ENCODE results near the gene EXOC3L1.

The EXOC3L1 gene

GRCh38 chr16:67154578-67155294, 35.2 kb downstream of the EXOC3L1 start:
- no peaks in the 10 kb centered on the region for H3K27me3 ChIP-seq (ENCODE audit: control insufficient read depth in 2 of 2, insufficient read depth in 2 of 2, low read length in 2 of 2)
- peaks cover 31 to 37% of the 10 kb centered on the region in 2 donors for H3K4me1 ChIP-seq (ENCODE audit: control insufficient read depth in 2 of 2, insufficient read depth in 2 of 2, low read length in 2 of 2)
- H3K9ac ChIP-seq (ENCODE audit: low read depth in 1 of 2, low read length in 2 of 2): no peak overlapping the region
- H3K36me3 ChIP-seq (ENCODE audit: control insufficient read depth in 2 of 2, insufficient read depth in 2 of 2, low read length in 2 of 2): no peaks in the 10 kb centered on the region
- H3K27ac ChIP-seq (ENCODE audit: low read depth in 2 of 2, low read length in 2 of 2): no peak overlapping the region
- H3K9me3 ChIP-seq (ENCODE audit: control insufficient read depth in 2 of 2, low read length in 2 of 2): no peaks in the 10 kb centered on the region
- peak overlapping the region; percentile 20 to 33 for H3K4me3 ChIP-seq (ENCODE audit: low read length in 2 of 2)

- Histone ChIP-seq H3K4me3 (ENCODE audit: low read length in 2 of 2) (peak overlapping the region in 1 of 2 donors; percentile 64), H3K9ac (ENCODE audit: low read depth in 1 of 2, low read length in 2 of 2) (no peak overlapping the region), H3K27ac (ENCODE audit: low read depth in 2 of 2, low read length in 2 of 2) (peak overlapping the region; percentile 62 to 75), H3K4me1 (ENCODE audit: control insufficient read depth in 2 of 2, insufficient read depth in 2 of 2, low read length in 2 of 2) (peaks cover 16 to 24% of the 10 kb centered on the region in 2 donors), H3K36me3 (ENCODE audit: control insufficient read depth in 2 of 2, insufficient read depth in 2 of 2, low read length in 2 of 2) (peaks cover 12 to 18% of the 10 kb centered on the region in 2 donors), H3K27me3 (ENCODE audit: control insufficient read depth in 2 of 2, insufficient read depth in 2 of 2, low read length in 2 of 2) (no peaks in the 10 kb centered on the region), H3K9me3 (ENCODE audit: control insufficient read depth in 2 of 2, low read length in 2 of 2) (no peaks in the 10 kb centered on the region)
Observed at GRCh38 chr16:67151431-67152097, 38.4 kb downstream of the EXOC3L1 start.

- no peaks in the 10 kb centered on the region for H3K27me3 ChIP-seq (ENCODE audit: control insufficient read depth in 2 of 2, insufficient read depth in 2 of 2, low read length in 2 of 2)
- H3K27ac ChIP-seq (ENCODE audit: low read depth in 2 of 2, low read length in 2 of 2): peak within 1 kb of the TSS; percentile 62 to 75
- H3K4me3 ChIP-seq (ENCODE audit: low read length in 2 of 2): peak within 1 kb of the TSS; percentile 59 to 64
- peaks cover 17 to 22% of the 10 kb centered on the region in 2 donors for H3K36me3 ChIP-seq (ENCODE audit: control insufficient read depth in 2 of 2, insufficient read depth in 2 of 2, low read length in 2 of 2)
- H3K9ac ChIP-seq (ENCODE audit: low read depth in 1 of 2, low read length in 2 of 2): peak within 1 kb of the TSS; percentile 14 to 63
- H3K4me1 ChIP-seq (ENCODE audit: control insufficient read depth in 2 of 2, insufficient read depth in 2 of 2, low read length in 2 of 2): peaks cover 9 to 19% of the 10 kb centered on the region in 2 donors
- H3K9me3 ChIP-seq (ENCODE audit: control insufficient read depth in 2 of 2, low read length in 2 of 2): no peaks in the 10 kb centered on the region
Observed at GRCh38 chr16:67150833-67151396, 39.0 kb downstream of the EXOC3L1 start, which contains the start of gene B3GNT9. Gene B3GNT9, minus strand, starts transcription at chr16:67150998. Its CDS starts 513 bp downstream, at chr16:67150485.

- H3K4me3 ChIP-seq (ENCODE audit: low read length in 2 of 2): peak overlapping the region; percentile 59 to 64
- H3K27ac ChIP-seq (ENCODE audit: low read depth in 2 of 2, low read length in 2 of 2): peak overlapping the region; percentile 62 to 75
- peaks cover 4 to 12% of the 10 kb centered on the region in 2 donors for H3K4me1 ChIP-seq (ENCODE audit: control insufficient read depth in 2 of 2, insufficient read depth in 2 of 2, low read length in 2 of 2)
- H3K9ac ChIP-seq (ENCODE audit: low read depth in 1 of 2, low read length in 2 of 2): peak overlapping the region; percentile 14 to 63
- H3K9me3 ChIP-seq (ENCODE audit: control insufficient read depth in 2 of 2, low read length in 2 of 2): no peaks in the 10 kb centered on the region
- no peaks in the 10 kb centered on the region for H3K27me3 ChIP-seq (ENCODE audit: control insufficient read depth in 2 of 2, insufficient read depth in 2 of 2, low read length in 2 of 2)
- peaks cover 23 to 29% of the 10 kb centered on the region in 2 donors for H3K36me3 ChIP-seq (ENCODE audit: control insufficient read depth in 2 of 2, insufficient read depth in 2 of 2, low read length in 2 of 2)
Observed at GRCh38 chr16:67150047-67150832, 39.7 kb downstream of the EXOC3L1 start.

- H3K27me3 ChIP-seq (ENCODE audit: control insufficient read depth in 2 of 2, insufficient read depth in 2 of 2, low read length in 2 of 2): no peaks in the 10 kb centered on the region
- H3K9me3 ChIP-seq (ENCODE audit: control insufficient read depth in 2 of 2, low read length in 2 of 2): no peaks in the 10 kb centered on the region
- H3K4me1 ChIP-seq (ENCODE audit: control insufficient read depth in 2 of 2, insufficient read depth in 2 of 2, low read length in 2 of 2): peaks cover 2 to 10% of the 10 kb centered on the region in 2 donors
- H3K36me3 ChIP-seq (ENCODE audit: control insufficient read depth in 2 of 2, insufficient read depth in 2 of 2, low read length in 2 of 2): peaks cover 31 to 36% of the 10 kb centered on the region in 2 donors
- no peak overlapping the region for H3K4me3 ChIP-seq (ENCODE audit: low read length in 2 of 2)
- H3K9ac ChIP-seq (ENCODE audit: low read depth in 1 of 2, low read length in 2 of 2): no peak overlapping the region
- no peak overlapping the region for H3K27ac ChIP-seq (ENCODE audit: low read depth in 2 of 2, low read length in 2 of 2)
Observed at GRCh38 chr16:67149276-67150046, 40.5 kb downstream of the EXOC3L1 start.

- Histone ChIP-seq H3K27me3 (ENCODE audit: control insufficient read depth in 2 of 2, insufficient read depth in 2 of 2, low read length in 2 of 2) (no peaks in the 10 kb centered on the region), H3K9ac (ENCODE audit: low read depth in 1 of 2, low read length in 2 of 2) (no peak overlapping the region), H3K36me3 (ENCODE audit: control insufficient read depth in 2 of 2, insufficient read depth in 2 of 2, low read length in 2 of 2) (peaks cover 35 to 42% of the 10 kb centered on the region in 2 donors), H3K27ac (ENCODE audit: low read depth in 2 of 2, low read length in 2 of 2) (no peak overlapping the region), H3K4me1 (ENCODE audit: control insufficient read depth in 2 of 2, insufficient read depth in 2 of 2, low read length in 2 of 2) (peaks cover 2 to 10% of the 10 kb centered on the region in 2 donors), H3K9me3 (ENCODE audit: control insufficient read depth in 2 of 2, low read length in 2 of 2) (no peaks in the 10 kb centered on the region), H3K4me3 (ENCODE audit: low read length in 2 of 2) (no peak overlapping the region)
Observed at GRCh38 chr16:67148656-67149275, 41.2 kb downstream of the EXOC3L1 start.

- Histone ChIP-seq H3K9me3 (ENCODE audit: control insufficient read depth in 2 of 2, low read length in 2 of 2) (no peaks in the 10 kb centered on the region), H3K36me3 (ENCODE audit: control insufficient read depth in 2 of 2, insufficient read depth in 2 of 2, low read length in 2 of 2) (peaks cover 40 to 46% of the 10 kb centered on the region in 2 donors), H3K27me3 (ENCODE audit: control insufficient read depth in 2 of 2, insufficient read depth in 2 of 2, low read length in 2 of 2) (no peaks in the 10 kb centered on the region), H3K4me3 (ENCODE audit: low read length in 2 of 2) (no peak overlapping the region), H3K9ac (ENCODE audit: low read depth in 1 of 2, low read length in 2 of 2) (no peak overlapping the region), H3K4me1 (ENCODE audit: control insufficient read depth in 2 of 2, insufficient read depth in 2 of 2, low read length in 2 of 2) (peaks cover 2 to 10% of the 10 kb centered on the region in 2 donors), H3K27ac (ENCODE audit: low read depth in 2 of 2, low read length in 2 of 2) (no peak overlapping the region)
Observed at GRCh38 chr16:67148221-67148620, 41.7 kb downstream of the EXOC3L1 start.

- no peaks in the 10 kb centered on the region for H3K9me3 ChIP-seq (ENCODE audit: control insufficient read depth in 2 of 2, low read length in 2 of 2)
- no peak overlapping the region for H3K4me3 ChIP-seq (ENCODE audit: low read length in 2 of 2)
- no peak overlapping the region for H3K27ac ChIP-seq (ENCODE audit: low read depth in 2 of 2, low read length in 2 of 2)
- no peaks in the 10 kb centered on the region for H3K27me3 ChIP-seq (ENCODE audit: control insufficient read depth in 2 of 2, insufficient read depth in 2 of 2, low read length in 2 of 2)
- peaks cover 46 to 51% of the 10 kb centered on the region in 2 donors for H3K36me3 ChIP-seq (ENCODE audit: control insufficient read depth in 2 of 2, insufficient read depth in 2 of 2, low read length in 2 of 2)
- H3K9ac ChIP-seq (ENCODE audit: low read depth in 1 of 2, low read length in 2 of 2): no peak overlapping the region
- peaks cover 2 to 10% of the 10 kb centered on the region in 2 donors for H3K4me1 ChIP-seq (ENCODE audit: control insufficient read depth in 2 of 2, insufficient read depth in 2 of 2, low read length in 2 of 2)
Observed at GRCh38 chr16:67147437-67148140, 42.3 kb downstream of the EXOC3L1 start.

All from mucosa of rectum (tissue), 2 donors.